GM06990 (cell line): ENCODE results near the gene SLC39A1.
A peak's percentile ranks its signal among the peaks of the same experiment; 100 is the strongest.
"Not testable (repeated sequence)": the region's sequence is repeated elsewhere in the genome, so short reads cannot be mapped to it uniquely, and the experiment has no call there.

Experiments
- DNase-seq: peaks from one replicate; pipeline ENCODE4 v3.0.0-alpha.2; 2011; ENCODE audit not compliant: insufficient read length; ENCODE audit errors: extremely low read depth
- H3K27me3 ChIP-seq: replicated peaks from 2 replicates; pipeline ENCODE4 v1.6.0; 2011; ENCODE audit warnings: low read length; ENCODE audit not compliant: control insufficient read depth, insufficient read depth
- H3K36me3 ChIP-seq: 2 replicates; pipeline ENCODE4 v1.5.1; 2011; ENCODE audit warnings: low read length; ENCODE audit not compliant: control insufficient read depth, insufficient read depth
- H3K4me3 ChIP-seq: replicated peaks from 2 replicates; pipeline ENCODE4 v1.5.1; 2011; ENCODE audit warnings: low read depth, mild to moderate bottlenecking, control low read depth, low read length
- CTCF ChIP-seq: IDR thresholded peaks from 2 replicates; pipeline ENCODE4 v1.5.1; 2011; ENCODE audit warnings: low read length, control low read depth, mild to moderate bottlenecking, inconsistent platforms; ENCODE audit not compliant: insufficient read depth, poor library complexity, severe bottlenecking

The SLC39A1 gene

GRCh38 chr1:153921803-153922075, 41.6 kb downstream of the SLC39A1 start:
- Histone ChIP-seq H3K36me3 (no peaks in the 10 kb centered on the region), H3K27me3 (no peaks in the 10 kb centered on the region), H3K4me3 (peak overlapping the region; percentile 71)
- no peak for DNase-seq
- no peak for TF ChIP-seq CTCF

GRCh38 chr1:153921080-153921802, 42.1 kb downstream of the SLC39A1 start:
- no peaks in the 10 kb centered on the region for H3K36me3 ChIP-seq

GRCh38 chr1:153919876-153920852, 43.2 kb downstream of the SLC39A1 start:
- Histone ChIP-seq H3K27me3 (no peaks in the 10 kb centered on the region), H3K4me3 (peak overlapping the region; percentile 71), H3K36me3 (no peaks in the 10 kb centered on the region)
- no peak for DNase-seq
- peak; percentile 46 for TF ChIP-seq CTCF

More at GRCh38 chr1:153921080-153921802, 42.1 kb downstream of the SLC39A1 start:
- no peak for TF ChIP-seq CTCF
- Histone ChIP-seq H3K27me3 (no peaks in the 10 kb centered on the region), H3K4me3 (peak overlapping the region; percentile 71)
- DNase-seq = no peak

- Histone ChIP-seq H3K27me3 (no peaks in the 10 kb centered on the region), H3K4me3 (no peak overlapping the region), H3K36me3 (peaks cover 2% of the 10 kb centered on the region)
- no peak for TF ChIP-seq CTCF
- DNase-seq = no peak
Observed at GRCh38 chr1:153916297-153916696, 47.0 kb downstream of the SLC39A1 start.

- Histone ChIP-seq H3K4me3 (no peak overlapping the region), H3K27me3 (no peaks in the 10 kb centered on the region), H3K36me3 (peaks cover 2% of the 10 kb centered on the region)
- DNase-seq = no peak
- no peak for TF ChIP-seq CTCF
Observed at GRCh38 chr1:153912349-153912748, 51.0 kb downstream of the SLC39A1 start.

GRCh38 chr1:153910560-153910959, 52.8 kb downstream of the SLC39A1 start:
- H3K4me3 ChIP-seq, H3K36me3 ChIP-seq, H3K27me3 ChIP-seq, DNase-seq: not testable (repeated sequence)
